AG09319 (cell line): Measurements from ENCODE around the gene PRDX1.

ENCODE experiments used
- DNase-seq: peaks from one replicate; pipeline ENCODE4 v3.0.0-alpha.2; 2010; ENCODE audit warnings: low read depth; ENCODE audit errors: extremely low read depth
- CTCF ChIP-seq: IDR thresholded peaks from 2 replicates; pipeline ENCODE4 v1.5.1; 2011; ENCODE audit warnings: low read depth, mild to moderate bottlenecking, inconsistent platforms, low read length, moderate library complexity

PRDX1 gene

GRCh38 chr1:45508295-45509151 is 13.2 kb downstream of the PRDX1 start:
- DNase-seq = no peak
- no peak for TF ChIP-seq CTCF

- DNase-seq = no peak
- TF ChIP-seq CTCF = no peak
Measured at GRCh38 chr1:45507893-45508292, 13.8 kb downstream of the PRDX1 start.

- no peak for DNase-seq
- TF ChIP-seq CTCF = no peak
Measured at GRCh38 chr1:45507195-45507594, 14.5 kb downstream of the PRDX1 start.

GRCh38 chr1:45503462-45504360 is 18.0 kb downstream of the PRDX1 start:
- DNase-seq = no peak
- no peak for TF ChIP-seq CTCF

GRCh38 chr1:45501505-45501859 is 20.2 kb downstream of the PRDX1 start:
- DNase-seq = no peak
- no peak for TF ChIP-seq CTCF

- no peak for DNase-seq
- TF ChIP-seq CTCF = no peak
Measured at GRCh38 chr1:45499415-45499769, 22.3 kb downstream of the PRDX1 start.

GRCh38 chr1:45498279-45498678 is 23.4 kb downstream of the PRDX1 start:
- DNase-seq = no peak
- TF ChIP-seq CTCF = no peak
